Peyer's patch (tissue), 4 donors: ENCODE results near the gene VSTM5. TPM values are rescaled to one million over a fixed set of nuclear protein-coding genes. Genes with fewer than 3 reads are reported as not detected.

ENCODE experiments used
- DNase-seq, 3 donors: peaks; one replicate each; pipeline ENCODE4 v3.0.0-alpha.2; 2017 to 2019
- H3K27ac ChIP-seq, 4 donors: fragments of 200-600 bp; sonication (generic); one replicate each; pipeline ENCODE4 v1.5.1; 2016 to 2019
- H3K27me3 ChIP-seq, 2 donors: fragments of 200-600 bp; sonication (generic); one replicate each; pipeline ENCODE4 v1.5.1; 2019
- H3K36me3 ChIP-seq, 3 donors: fragments of 200-600 bp; sonication (generic); one replicate each; pipeline ENCODE4 v1.5.1; 2016 to 2019
- H3K4me1 ChIP-seq, 4 donors: fragments of 200-600 bp; sonication (generic); one replicate each; pipeline ENCODE4 v1.5.1; 2016 to 2019
- H3K4me3 ChIP-seq, 4 donors: fragments of 200-600 bp; sonication (generic); 1 replicate in 3 of 4; 2 replicates in 1 of 4; pipeline ENCODE4 v1.5.1; 2016 to 2019; ENCODE audit warnings: mild to moderate bottlenecking in 1 of 4
- H3K9me3 ChIP-seq, 4 donors: fragments of 200-600 bp; sonication (generic); one replicate each; pipeline ENCODE4 v1.5.1; 2016 to 2019; ENCODE audit warnings: mild to moderate bottlenecking in 1 of 4
- CTCF ChIP-seq, 6 experiments: fragments of 450-650 bp in 4 of 6; fragments of 200-600 bp in 2 of 6; sonication (generic) in 1 of 6; IDR thresholded peaks; one replicate each; pipeline ENCODE4 v1.5.1; 2017 to 2019; ENCODE audit warnings: antibody characterized with exemption in 6 of 6, mild to moderate bottlenecking in 3 of 6, moderate library complexity in 1 of 6
- POLR2A ChIP-seq, 2 donors: fragments of 450-650 bp; IDR thresholded peaks; one replicate each; pipeline ENCODE4 v1.5.1; 2017; ENCODE audit warnings: antibody characterized with exemption in 2 of 2, mild to moderate bottlenecking in 2 of 2, moderate library complexity in 2 of 2
- total RNA-seq, 4 donors: library from RNA; depleted of rRNA; stranded (reverse); fragments of >200 nt; gene quantifications; one replicate each; pipeline ENCODE4 v1.1.0, GENCODE V29; 2016

VSTM5 gene
- total RNA-seq, 4 donors from 2014 or later = 1.1 to 2.2 (median 1.5) TPM

- TF ChIP-seq POLR2A (IDR thresholded peaks at IDR 0.05) = no peak
- TF ChIP-seq CTCF (IDR thresholded peaks at IDR 0.05) = no peak
- H3K4me3 ChIP-seq = no peak overlapping the region
- peaks cover 0 to 69% (median 3%) of the 10 kb centered on the region in 3 donors for H3K36me3 ChIP-seq
Measured at GRCh38 chr11:93813974-93814373, 36.4 kb downstream of the VSTM5 start.

GRCh38 chr11:93807980-93808379 is 42.4 kb downstream of the VSTM5 start:
- no peaks in the 10 kb centered on the region for H3K4me1 ChIP-seq
- H3K27me3 ChIP-seq = no peaks in the 10 kb centered on the region
- TF ChIP-seq POLR2A (IDR thresholded peaks at IDR 0.05) = no peak
- TF ChIP-seq CTCF (IDR thresholded peaks at IDR 0.05) = no peak
- H3K9me3 ChIP-seq = no peaks in the 10 kb centered on the region
- H3K4me3 ChIP-seq = no peak overlapping the region
- no peak overlapping the region for H3K27ac ChIP-seq
- H3K36me3 ChIP-seq = peaks cover 0 to 91% (median 3%) of the 10 kb centered on the region in 3 donors
- no peak for DNase-seq

More at GRCh38 chr11:93813974-93814373, 36.4 kb downstream of the VSTM5 start:
- Histone ChIP-seq H3K27me3 (no peaks in the 10 kb centered on the region), H3K27ac (no peak overlapping the region), H3K4me1 (no peaks in the 10 kb centered on the region), H3K9me3 (no peaks in the 10 kb centered on the region)
- no peak for DNase-seq

GRCh38 chr11:93804879-93805278 is 45.5 kb downstream of the VSTM5 start:
- DNase-seq = no peak
- H3K36me3 ChIP-seq = peaks cover 0 to 86% (median 3%) of the 10 kb centered on the region in 3 donors
- no peaks in the 10 kb centered on the region for H3K27me3 ChIP-seq
- no peak for TF ChIP-seq CTCF (IDR thresholded peaks at IDR 0.05)
- TF ChIP-seq POLR2A (IDR thresholded peaks at IDR 0.05) = no peak
- H3K4me3 ChIP-seq = no peak overlapping the region
- H3K27ac ChIP-seq = no peak overlapping the region
- H3K9me3 ChIP-seq = no peaks in the 10 kb centered on the region
- no peaks in the 10 kb centered on the region for H3K4me1 ChIP-seq

- no peaks in the 10 kb centered on the region for H3K9me3 ChIP-seq
- H3K4me3 ChIP-seq = no peak overlapping the region
- H3K36me3 ChIP-seq = peaks cover 0 to 84% (median 0%) of the 10 kb centered on the region in 3 donors
- H3K4me1 ChIP-seq = no peaks in the 10 kb centered on the region
- no peak overlapping the region for H3K27ac ChIP-seq
- H3K27me3 ChIP-seq = no peaks in the 10 kb centered on the region
- TF ChIP-seq CTCF (IDR thresholded peaks at IDR 0.05) (no peak), POLR2A (IDR thresholded peaks at IDR 0.05) (no peak)
- no peak for DNase-seq
Measured at GRCh38 chr11:93801366-93801765, 49.1 kb downstream of the VSTM5 start.

GRCh38 chr11:93796441-93797231 is 53.8 kb downstream of the VSTM5 start:
- H3K27me3 ChIP-seq = no peaks in the 10 kb centered on the region
- H3K4me3 ChIP-seq = no peak overlapping the region
- H3K27ac ChIP-seq = no peak overlapping the region
- no peak for DNase-seq
- peaks cover 0 to 93% (median 0%) of the 10 kb centered on the region in 3 donors for H3K36me3 ChIP-seq
- H3K9me3 ChIP-seq = no peaks in the 10 kb centered on the region
- no peaks in the 10 kb centered on the region for H3K4me1 ChIP-seq
- TF ChIP-seq POLR2A (IDR thresholded peaks at IDR 0.05) (no peak), CTCF (IDR thresholded peaks at IDR 0.05) (no peak)
